K562 (cell line): ENCODE measurements around the gene SPEF1. TPM values are rescaled to one million over a fixed set of nuclear protein-coding genes. Genes with fewer than 3 reads are reported as not detected.

Source experiments
- HINFP ChIP-seq: fragments of 450-650 bp; conservative IDR thresholded peaks from 2 replicates; pipeline ENCODE4 v1.6.1; 2016; ENCODE audit warnings: missing genetic modification characterization, low read depth, mild to moderate bottlenecking, control low read depth, missing compliant biosample characterization
- OTX1 ChIP-seq: fragments of 450-650 bp; formaldehyde crosslinking; IDR thresholded peaks from 2 replicates; pipeline ENCODE4 v1.4.0; 2022; ENCODE audit warnings: mild to moderate bottlenecking
- ZNF407 ChIP-seq: fragments of 450-650 bp; IDR thresholded peaks from 2 replicates; pipeline ENCODE4 v1.6.1; 2016; ENCODE audit warnings: low read depth
- polyA plus RNA-seq, 8 experiments: library from polyadenylated mRNA; depleted of rRNA in 4 of 8; stranded (reverse) in 5 of 8; unstranded in 3 of 8; fragments of >200 nt; fragmentation: Nextera tagmentation in 2 of 8; fragmentation: Illumina TruSeq in 1 of 8; extraction: Ambion mirVana in 2 of 8; extraction: Trizol in 1 of 8; gene quantifications; 2 replicates each; pipeline versions ENCODE4 v1.2.1 to v1.2.3, GENCODE V29; 2011 to 2014; ENCODE audit warnings: inconsistent platforms in 1 of 8, missing spikeins in 1 of 8
- total RNA-seq, 7 experiments: library from RNA; depleted of rRNA in 6 of 7; stranded (reverse); fragments of >200 nt in 6 of 7; fragmentation: Illumina TruSeq in 2 of 7; extraction: Trizol in 2 of 7; gene quantifications; 2 replicates each; pipeline versions ENCODE4 v1.2.1 to v1.2.3, GENCODE V29; 2011 to 2021; ENCODE audit warnings: low replicate concordance in 1 of 7

Gene SPEF1
- total and polyA plus RNA-seq, 9 of the 15 experiments (the other 6 are each of a cell fraction or from before 2014, with no cell fraction given): not detected

GRCh38 chr20:3804781-3805180 is 23.5 kb upstream of the SPEF1 start (continued):
- TF ChIP-seq ZNF407: no peak
- no peak for TF ChIP-seq OTX1
- TF ChIP-seq HINFP: no peak
